Stimulated activated CD8-positive, alpha-beta memory T cell treated with anti-CD3 and anti-CD28 coated beads, Interleukin-7, amount 100 ng/mL, for 48 hours (primary cell): ENCODE data around the gene LBH.

ENCODE experiments used
- DNase-seq, 2 donors: peaks; one replicate each; pipeline ENCODE4 v3.0.0-alpha.2; 2020; ENCODE audit warnings: low read depth in 1 of 2; ENCODE audit errors: extremely low read depth in 1 of 2

The LBH gene

GRCh38 chr2:30272286-30272685 lies 41.0 kb downstream of the LBH start:
- DNase-seq = no peak

GRCh38 chr2:30272761-30273573 lies 41.6 kb downstream of the LBH start:
- DNase-seq = peak in 1 of 2 donors; percentile 24

GRCh38 chr2:30273574-30273929 lies 42.2 kb downstream of the LBH start:
- no peak for DNase-seq

GRCh38 chr2:30275256-30275655 lies 43.9 kb downstream of the LBH start:
- no peak for DNase-seq

GRCh38 chr2:30276455-30276911 lies 45.1 kb downstream of the LBH start:
- no peak for DNase-seq

GRCh38 chr2:30277582-30277981 lies 46.2 kb downstream of the LBH start:
- DNase-seq = no peak

GRCh38 chr2:30278419-30278818 lies 47.1 kb downstream of the LBH start:
- DNase-seq = no peak

GRCh38 chr2:30280596-30281434 lies 49.5 kb downstream of the LBH start:
- no peak for DNase-seq

GRCh38 chr2:30282081-30282480 lies 50.7 kb downstream of the LBH start:
- DNase-seq = no peak

GRCh38 chr2:30282721-30283120 lies 51.4 kb downstream of the LBH start:
- no peak for DNase-seq

- DNase-seq = no peak
These were observed 52.7 kb downstream of the LBH start for GRCh38 chr2:30283931-30284565.

GRCh38 chr2:30285758-30286157 lies 54.4 kb downstream of the LBH start:
- DNase-seq = no peak

- DNase-seq = no peak
These were observed 56.0 kb downstream of the LBH start for GRCh38 chr2:30287190-30287840.

- DNase-seq = no peak
These were observed 56.7 kb downstream of the LBH start for GRCh38 chr2:30287857-30288513.

GRCh38 chr2:30288561-30288960 lies 57.2 kb downstream of the LBH start:
- no peak for DNase-seq

GRCh38 chr2:30293303-30293921 lies 62.1 kb downstream of the LBH start:
- DNase-seq = no peak

GRCh38 chr2:30294133-30294532 lies 62.8 kb downstream of the LBH start:
- DNase-seq = no peak

- no peak for DNase-seq
These were observed 65.2 kb downstream of the LBH start for GRCh38 chr2:30296496-30296895.

- DNase-seq = no peak
These were observed 67.0 kb downstream of the LBH start for GRCh38 chr2:30298302-30298701.

GRCh38 chr2:30300122-30300455 lies 68.8 kb downstream of the LBH start:
- no peak for DNase-seq
